ENCODE data around the gene H2BK1.

The H2BK1 gene

GRCh38 chr7:151175047-151175792 is 35.1 kb downstream of the H2BK1 start:
- no peak for DNase-seq

GRCh38 chr7:151174246-151175046 is 35.8 kb downstream of the H2BK1 start:
- peak; percentile 65 for DNase-seq

- no peak for DNase-seq
These were observed 36.7 kb downstream of the H2BK1 start for GRCh38 chr7:151173386-151174245.

- peak; percentile 88 for DNase-seq
These were observed 37.8 kb downstream of the H2BK1 start for GRCh38 chr7:151172273-151173141.

- no peak for DNase-seq
These were observed 41.5 kb downstream of the H2BK1 start for GRCh38 chr7:151168787-151169162.

- no peak for DNase-seq
These were observed 42.1 kb downstream of the H2BK1 start for GRCh38 chr7:151168003-151168786.

GRCh38 chr7:151167197-151167961 is 42.9 kb downstream of the H2BK1 start, which contains the start of gene GBX1:
TSS of gene GBX1 (minus strand) at chr7:151167694. CDS start at chr7:151167548, 146 bp downstream.
- DNase-seq = no peak

GRCh38 chr7:151166629-151167196 is 43.6 kb downstream of the H2BK1 start:
- DNase-seq = no peak

GRCh38 chr7:151161757-151162156 is 48.5 kb downstream of the H2BK1 start:
- DNase-seq = no peak

Measured in femur (tissue), 1 donor.